ENCODE measurements around the gene RNU1-3. TPM values are rescaled to one million over a fixed set of nuclear protein-coding genes. Genes with fewer than 3 reads are reported as not detected.
"Not testable (repeated sequence)": the region's sequence is repeated elsewhere in the genome, so short reads cannot be mapped to it uniquely, and the experiment has no call there.

Gene RNU1-3
- total RNA-seq, 1 donor from 2014 or later = under 0.01 TPM

- Histone ChIP-seq H3K4me3 (peak overlapping the region; percentile 56), H3K9ac (peak overlapping the region; percentile 68), H2AFZ (replicated peaks) (peak overlapping the region; percentile 91), H3K4me2 (peak overlapping the region; percentile 79), H3K4me1 (peaks cover 11% of the 10 kb centered on the region), H3K27me3 (peaks cover 25% of the 10 kb centered on the region), H3K79me2 (ENCODE audit: low read depth) (peaks cover 45% of the 10 kb centered on the region)
- not testable (repeated sequence) for H4K20me1 ChIP-seq (ENCODE audit: low read depth); H3K27ac Mint-ChIP-seq; H3K4me3 Mint-ChIP-seq; H3F3A ChIP-seq (ENCODE audit: low read depth); H3K4me1 Mint-ChIP-seq; H3K9me3 ChIP-seq (ENCODE audit: low read depth); H3K9me3 Mint-ChIP-seq; H3K27me3 Mint-ChIP-seq (ENCODE audit: insufficient read depth, low read depth); H3K36me3 ChIP-seq; H3K27ac ChIP-seq; H3K36me3 Mint-ChIP-seq
- DNase-seq (ENCODE audit: low spot score) = peak; percentile 100
- TF ChIP-seq EZH2phosphoT487 (IDR thresholded peaks at IDR 0.05) = peak; percentile 25
- TF ChIP-seq CTCF (IDR thresholded peaks at IDR 0.05) = peak; percentile 55
- TF ChIP-seq EZH2 (IDR thresholded peaks at IDR 0.05) = peak; percentile 44
Measured at GRCh38 chr1:16644482-16645270, 22.1 kb downstream of the RNU1-3 start.

GRCh38 chr1:16644193-16644481, 22.6 kb downstream of the RNU1-3 start:
- no peak overlapping the region for H3K27ac Mint-ChIP-seq
- DNase-seq (ENCODE audit: low spot score) = no peak

GRCh38 chr1:16643476-16644192, 23.1 kb downstream of the RNU1-3 start:
- DNase-seq (ENCODE audit: low spot score) = peak; percentile 65
- not testable (repeated sequence) for H3K27ac ChIP-seq; H3K36me3 ChIP-seq; H3K27ac Mint-ChIP-seq; H3K9me3 ChIP-seq (ENCODE audit: low read depth); H3F3A ChIP-seq (ENCODE audit: low read depth); H3K36me3 Mint-ChIP-seq; H4K20me1 ChIP-seq (ENCODE audit: low read depth); H3K9me3 Mint-ChIP-seq; H3K4me1 Mint-ChIP-seq; H3K4me3 Mint-ChIP-seq; H3K27me3 Mint-ChIP-seq (ENCODE audit: insufficient read depth, low read depth)
- Histone ChIP-seq H3K9ac (peak overlapping the region; percentile 68), H3K79me2 (ENCODE audit: low read depth) (peaks cover 48% of the 10 kb centered on the region), H2AFZ (replicated peaks) (peak overlapping the region; percentile 91), H3K4me1 (peaks cover 17% of the 10 kb centered on the region), H3K4me2 (peak overlapping the region; percentile 79), H3K27me3 (peaks cover 14% of the 10 kb centered on the region), H3K4me3 (peak overlapping the region; percentile 56)

More at GRCh38 chr1:16644193-16644481, 22.6 kb downstream of the RNU1-3 start:
- TF ChIP-seq EZH2phosphoT487 (IDR thresholded peaks at IDR 0.05) (no peak), CTCF (IDR thresholded peaks at IDR 0.05) (no peak), EZH2 (IDR thresholded peaks at IDR 0.05) (peak; percentile 11)
- peak overlapping the region; percentile 79 for H3K4me2 ChIP-seq
- H2AFZ ChIP-seq (replicated peaks) = peak overlapping the region; percentile 91
- Mint-ChIP-seq H3K4me3 (no peak overlapping the region), H3K9me3 (peaks cover 4% of the 10 kb centered on the region), H3K27me3 (ENCODE audit: insufficient read depth, low read depth) (no peaks in the 10 kb centered on the region), H3K4me1 (no peaks in the 10 kb centered on the region), H3K36me3 (no peaks in the 10 kb centered on the region)
- H3F3A ChIP-seq (ENCODE audit: low read depth) = peaks cover 8% of the 10 kb centered on the region
- peak overlapping the region; percentile 68 for H3K9ac ChIP-seq
- peaks cover 16% of the 10 kb centered on the region for H3K4me1 ChIP-seq
- H3K27ac ChIP-seq = no peak overlapping the region
- H3K36me3 ChIP-seq = no peaks in the 10 kb centered on the region
- peaks cover 48% of the 10 kb centered on the region for H3K79me2 ChIP-seq (ENCODE audit: low read depth)
- peak overlapping the region; percentile 56 for H3K4me3 ChIP-seq
- peaks cover 19% of the 10 kb centered on the region for H3K27me3 ChIP-seq
- H3K9me3 ChIP-seq (ENCODE audit: low read depth) = no peaks in the 10 kb centered on the region
- peaks cover 6% of the 10 kb centered on the region for H4K20me1 ChIP-seq (ENCODE audit: low read depth)

GRCh38 chr1:16643001-16643411, 23.7 kb downstream of the RNU1-3 start:
- H3K79me2 ChIP-seq (ENCODE audit: low read depth) = peaks cover 48% of the 10 kb centered on the region
- not testable (repeated sequence) for H3K27ac Mint-ChIP-seq; H3K9me3 ChIP-seq (ENCODE audit: low read depth); H3F3A ChIP-seq (ENCODE audit: low read depth); H2AFZ ChIP-seq (replicated peaks); H3K27me3 ChIP-seq; H3K4me3 Mint-ChIP-seq; H3K27ac ChIP-seq; H3K27me3 Mint-ChIP-seq (ENCODE audit: insufficient read depth, low read depth); DNase-seq (ENCODE audit: low spot score); H3K36me3 ChIP-seq; H4K20me1 ChIP-seq (ENCODE audit: low read depth); H3K36me3 Mint-ChIP-seq; H3K4me1 Mint-ChIP-seq; H3K9me3 Mint-ChIP-seq
- peaks cover 17% of the 10 kb centered on the region for H3K4me1 ChIP-seq
- H3K4me3 ChIP-seq = peak overlapping the region; percentile 56
- H3K4me2 ChIP-seq = peak overlapping the region; percentile 79
- H3K9ac ChIP-seq = peak overlapping the region; percentile 43

- H3K9me3 ChIP-seq (ENCODE audit: low read depth); H3K27ac Mint-ChIP-seq; DNase-seq (ENCODE audit: low spot score); H3K36me3 Mint-ChIP-seq; H3K27ac ChIP-seq; H3K27me3 ChIP-seq; H3K36me3 ChIP-seq; H3K4me3 ChIP-seq; H3K4me2 ChIP-seq; H3K4me1 Mint-ChIP-seq; H3K9me3 Mint-ChIP-seq; H2AFZ ChIP-seq (replicated peaks); H3F3A ChIP-seq (ENCODE audit: low read depth); H3K27me3 Mint-ChIP-seq (ENCODE audit: insufficient read depth, low read depth); H4K20me1 ChIP-seq (ENCODE audit: low read depth): not testable (repeated sequence)
- peak overlapping the region; percentile 43 for H3K9ac ChIP-seq
- peaks cover 51% of the 10 kb centered on the region for H3K79me2 ChIP-seq (ENCODE audit: low read depth)
- H3K4me1 ChIP-seq = peaks cover 17% of the 10 kb centered on the region
- peak overlapping the region; percentile 25 for H3K4me3 Mint-ChIP-seq
Measured at GRCh38 chr1:16642025-16642966, 24.5 kb downstream of the RNU1-3 start.

Data from neural progenitor cell (in vitro differentiated cells).